GM20431 (cell line): ENCODE results near the gene UBE2J2.
"Not testable (repeated sequence)": the region's sequence is repeated elsewhere in the genome, so short reads cannot be mapped to it uniquely, and the experiment has no call there.

Experiments
- in situ Hi-C: fragments of 300-500 bp; cut with MseI, MboI; formaldehyde crosslinking; loops from one replicate; pipeline ENCODE4 v1.15.0; 2020; ENCODE audit warnings: low sequenced_read_pairs; ENCODE audit not compliant: unreplicated experiment

The UBE2J2 gene

GRCh38 chr1:1273512-1274298 is at the start of gene UBE2J2:
Gene UBE2J2, minus strand, starts transcription at chr1:1273854. Its CDS starts 5,862 bp downstream, at chr1:1267992.
- in situ Hi-C loops: no loop called here

- in situ Hi-C loops: no loop called here
Measured at GRCh38 chr1:1322952-1323351, 49.3 kb upstream of the UBE2J2 start.

GRCh38 chr1:1322418-1322817 is 48.8 kb upstream of the UBE2J2 start:
- in situ Hi-C loops: no loop called here

GRCh38 chr1:1321477-1321876 is 47.8 kb upstream of the UBE2J2 start:
- in situ Hi-C loops: no loop called here

- in situ Hi-C loops: no loop called here
Measured at GRCh38 chr1:1320666-1321448, 47.2 kb upstream of the UBE2J2 start.

- in situ Hi-C loops: no loop called here
Measured at GRCh38 chr1:1319646-1319941, 45.9 kb upstream of the UBE2J2 start.

GRCh38 chr1:1318777-1319645 is 45.4 kb upstream of the UBE2J2 start:
- in situ Hi-C loops: no loop called here

- in situ Hi-C loops: no loop called here
Measured at GRCh38 chr1:1318131-1318652, 44.5 kb upstream of the UBE2J2 start.

GRCh38 chr1:1317420-1317819 is 43.8 kb upstream of the UBE2J2 start:
- in situ Hi-C loops: no loop called here

GRCh38 chr1:1316199-1316598 is 42.5 kb upstream of the UBE2J2 start:
- in situ Hi-C loops: not testable (repeated sequence)

- in situ Hi-C loops: no loop called here
Measured at GRCh38 chr1:1315435-1315954, 41.8 kb upstream of the UBE2J2 start.

- in situ Hi-C loops: no loop called here
Measured at GRCh38 chr1:1314678-1315335, 41.2 kb upstream of the UBE2J2 start.

GRCh38 chr1:1314237-1314586 is 40.6 kb upstream of the UBE2J2 start:
- in situ Hi-C loops: no loop called here

- in situ Hi-C loops: no loop called here
Measured at GRCh38 chr1:1313500-1314236, 40.0 kb upstream of the UBE2J2 start.

- in situ Hi-C loops: no loop called here
Measured at GRCh38 chr1:1312450-1313314, 39.0 kb upstream of the UBE2J2 start.

- in situ Hi-C loops: no loop called here
Measured at GRCh38 chr1:1311107-1312104, 37.8 kb upstream of the UBE2J2 start.

- in situ Hi-C loops: no loop called here
Measured at GRCh38 chr1:1310476-1311053, 36.9 kb upstream of the UBE2J2 start.
